Transverse colon (tissue), 1 donor: ENCODE results near the gene DNAJC19.

ENCODE experiments used
- EP300 ChIP-seq: sonication (generic); formaldehyde crosslinking; IDR thresholded peaks from one replicate; pipeline ENCODE4 v1.6.1; 2017; ENCODE audit warnings: antibody characterized with exemption, low read depth
- POLR2A ChIP-seq: fragments of 450-650 bp; IDR thresholded peaks from one replicate; pipeline ENCODE4 v1.6.1; 2016; ENCODE audit warnings: antibody characterized with exemption, mild to moderate bottlenecking, moderate library complexity

- no peak for TF ChIP-seq EP300
- no peak for TF ChIP-seq POLR2A
Measured at GRCh38 chr3:181009225-181009624, 19.7 kb upstream of the DNAJC19 start.
